MM.1S (cell line): ENCODE data around the gene SSBP3.

ENCODE experiments used
- DNase-seq: peaks from one replicate; pipeline ENCODE4 v3.0.0-alpha.2; 2015
- H2AFZ ChIP-seq: fragments of 300-600 bp; sonication (generic); 2 replicates; pipeline ENCODE4 v1.6.0; 2016; ENCODE audit warnings: antibody characterized with exemption, low read length
- H3F3A ChIP-seq: fragments of 300-600 bp; sonication (generic); 2 replicates; pipeline ENCODE4 v1.6.1; 2016; ENCODE audit warnings: mild to moderate bottlenecking, antibody characterized with exemption, low read length, moderate library complexity, mixed read lengths; ENCODE audit not compliant: insufficient read depth
- H3K27ac ChIP-seq: fragments of 300-600 bp; sonication (generic); 2 replicates; pipeline ENCODE4 v1.5.1; 2016; ENCODE audit warnings: mild to moderate bottlenecking, low read length
- H3K27me3 ChIP-seq: fragments of 300-600 bp; sonication (generic); replicated peaks from 2 replicates; pipeline ENCODE4 v1.6.0; 2016; ENCODE audit warnings: low read length; ENCODE audit not compliant: insufficient read depth
- H3K36me3 ChIP-seq: fragments of 300-600 bp; sonication (generic); replicated peaks from 2 replicates; pipeline ENCODE4 v1.6.1; 2016; ENCODE audit warnings: mild to moderate bottlenecking, low read length, mixed read lengths; ENCODE audit not compliant: insufficient read depth
- H3K4me1 ChIP-seq: fragments of 300-600 bp; sonication (generic); 2 replicates; pipeline ENCODE4 v1.6.1; 2016; ENCODE audit warnings: low read length, mixed read lengths
- H3K4me2 ChIP-seq: fragments of 300-600 bp; sonication (generic); 2 replicates; pipeline ENCODE4 v1.6.0; 2016; ENCODE audit warnings: low read depth, low read length
- H3K4me3 ChIP-seq: fragments of 300-600 bp; sonication (generic); 2 replicates; pipeline ENCODE4 v1.5.1; 2016; ENCODE audit warnings: low read length, mixed read lengths
- H3K79me2 ChIP-seq: fragments of 300-600 bp; sonication (generic); 2 replicates; pipeline ENCODE4 v1.6.1; 2016; ENCODE audit warnings: mixed run types, low read length, mixed read lengths
- H3K9ac ChIP-seq: fragments of 300-600 bp; sonication (generic); 2 replicates; pipeline ENCODE4 v1.6.1; 2016; ENCODE audit warnings: low read length, mixed read lengths
- H3K9me2 ChIP-seq: fragments of 300-600 bp; sonication (generic); replicated peaks from 2 replicates; pipeline ENCODE4 v1.6.1; 2016; ENCODE audit warnings: mild to moderate bottlenecking, low read length, mixed read lengths; ENCODE audit not compliant: insufficient read depth
- H3K9me3 ChIP-seq: fragments of 300-600 bp; sonication (generic); replicated peaks from 2 replicates; pipeline ENCODE4 v1.6.1; 2016; ENCODE audit warnings: mild to moderate bottlenecking, low read length, mixed read lengths; ENCODE audit not compliant: insufficient read depth
- H4K20me1 ChIP-seq: fragments of 300-600 bp; sonication (generic); 2 replicates; pipeline ENCODE4 v1.6.1; 2016; ENCODE audit warnings: mild to moderate bottlenecking, low read length, moderate library complexity, mixed read lengths; ENCODE audit not compliant: insufficient read depth
- CTCF ChIP-seq: fragments of 300-600 bp; sonication (generic); IDR thresholded peaks from 2 replicates; pipeline ENCODE4 v1.5.1; 2016; ENCODE audit warnings: antibody characterized with exemption, low read length, mixed read lengths
- EZH2 ChIP-seq: fragments of 300-600 bp; sonication (generic); optimal IDR thresholded peaks from 2 replicates; pipeline ENCODE3; 2017; ENCODE audit warnings: low read depth, mild to moderate bottlenecking, antibody characterized with exemption, low read length, mixed read lengths
- EZH2phosphoT487 ChIP-seq: fragments of 300-600 bp; sonication (generic); IDR thresholded peaks from 2 replicates; pipeline ENCODE4 v1.6.1; 2018; ENCODE audit warnings: antibody characterized with exemption, low read length

The SSBP3 gene

GRCh38 chr1:54398963-54399528, 7.1 kb downstream of the SSBP3 start:
- no peaks in the 10 kb centered on the region for H3K27me3 ChIP-seq
- TF ChIP-seq EZH2 (no peak), CTCF (no peak), EZH2phosphoT487 (no peak)
- H3K27ac ChIP-seq: no peak overlapping the region
- H3K4me3 ChIP-seq: no peak overlapping the region
- DNase-seq: no peak
- peaks cover 15% of the 10 kb centered on the region for H3K36me3 ChIP-seq
- no peaks in the 10 kb centered on the region for H3K9me3 ChIP-seq
- no peak overlapping the region for H3K9ac ChIP-seq
- no peaks in the 10 kb centered on the region for H3F3A ChIP-seq
- H3K4me1 ChIP-seq: no peaks in the 10 kb centered on the region
- no peaks in the 10 kb centered on the region for H3K9me2 ChIP-seq
- H3K79me2 ChIP-seq: peaks cover 42% of the 10 kb centered on the region
- H4K20me1 ChIP-seq: no peaks in the 10 kb centered on the region
- H3K4me2 ChIP-seq: no peak overlapping the region
- H2AFZ ChIP-seq: no peak overlapping the region

- Histone ChIP-seq H3K4me2 (no peak overlapping the region), H4K20me1 (no peaks in the 10 kb centered on the region), H3K36me3 (peaks cover 15% of the 10 kb centered on the region), H3K4me1 (no peaks in the 10 kb centered on the region), H2AFZ (no peak overlapping the region), H3K4me3 (no peak overlapping the region), H3K27me3 (no peaks in the 10 kb centered on the region), H3K9me2 (no peaks in the 10 kb centered on the region), H3K9me3 (no peaks in the 10 kb centered on the region), H3K27ac (no peak overlapping the region), H3K79me2 (peaks cover 32% of the 10 kb centered on the region), H3K9ac (no peak overlapping the region), H3F3A (no peaks in the 10 kb centered on the region)
- DNase-seq: no peak
- no peak for TF ChIP-seq EZH2phosphoT487
- TF ChIP-seq EZH2: no peak
- no peak for TF ChIP-seq CTCF
Measured at GRCh38 chr1:54397980-54398379, 8.2 kb downstream of the SSBP3 start.

GRCh38 chr1:54397090-54397591, 9.1 kb downstream of the SSBP3 start:
- Histone ChIP-seq H3K79me2 (peaks cover 24% of the 10 kb centered on the region), H4K20me1 (no peaks in the 10 kb centered on the region), H3K4me3 (no peak overlapping the region), H3K4me1 (no peaks in the 10 kb centered on the region), H3K9ac (no peak overlapping the region), H3K27ac (no peak overlapping the region), H2AFZ (no peak overlapping the region), H3F3A (no peaks in the 10 kb centered on the region), H3K36me3 (peaks cover 15% of the 10 kb centered on the region), H3K9me3 (no peaks in the 10 kb centered on the region), H3K9me2 (no peaks in the 10 kb centered on the region), H3K27me3 (no peaks in the 10 kb centered on the region), H3K4me2 (no peak overlapping the region)
- no peak for TF ChIP-seq CTCF
- TF ChIP-seq EZH2phosphoT487: no peak
- TF ChIP-seq EZH2: no peak
- DNase-seq: no peak
